Measurements from ENCODE around the gene SGCA.

Gene SGCA

DNA sequence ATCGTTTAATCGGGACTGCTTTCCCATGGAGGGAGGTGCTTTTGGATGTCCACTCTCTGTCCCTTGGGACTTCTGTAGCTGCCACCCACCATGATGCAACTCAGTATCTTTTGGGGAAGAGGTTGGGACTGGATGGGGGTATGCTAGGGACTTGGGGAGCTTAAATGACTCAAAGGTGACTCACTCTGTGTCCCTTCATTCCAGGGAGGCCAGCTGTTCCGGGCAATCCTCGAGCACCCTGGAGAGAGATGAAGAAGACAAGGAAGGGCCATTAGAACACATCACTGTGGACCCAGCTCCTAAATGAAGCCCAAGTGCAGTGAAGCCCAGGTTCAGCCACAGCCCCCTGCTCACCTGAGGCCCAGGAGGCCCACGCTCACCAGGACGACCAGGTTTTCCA, 31.0 kb downstream of the SGCA start:
- FAIRE-seq = no peak

DNA sequence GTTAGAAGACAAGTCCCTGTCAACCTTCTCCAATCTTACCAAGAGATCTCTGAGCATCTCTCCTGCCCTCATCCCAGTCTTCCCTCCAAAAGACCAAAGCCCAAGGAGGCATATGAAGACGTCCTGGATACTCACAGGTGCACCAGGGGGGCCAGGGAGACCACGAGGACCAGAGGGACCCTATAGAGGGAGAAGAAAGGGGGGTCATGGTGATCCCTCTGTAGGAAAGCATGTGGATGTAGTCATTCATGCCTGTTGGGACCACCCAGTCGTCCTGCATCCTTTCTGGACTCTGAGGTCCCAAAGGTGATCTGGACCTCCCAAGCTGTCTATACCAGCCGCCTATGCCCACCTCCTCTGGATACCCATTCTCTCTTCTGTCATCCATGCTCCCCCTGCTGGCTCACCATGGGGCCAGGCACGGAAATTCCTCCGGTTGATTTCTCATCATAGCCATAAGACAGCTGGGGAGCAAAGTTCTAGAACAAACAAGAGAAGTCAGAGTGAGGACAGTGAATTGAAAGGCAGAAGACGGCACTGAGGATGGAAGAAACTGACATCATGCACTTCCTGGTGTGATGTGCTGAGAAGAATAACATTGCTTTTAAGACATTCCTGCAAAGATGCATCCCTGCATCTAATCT, 32.3 kb downstream of the SGCA start:
- FAIRE-seq = no peak

DNA sequence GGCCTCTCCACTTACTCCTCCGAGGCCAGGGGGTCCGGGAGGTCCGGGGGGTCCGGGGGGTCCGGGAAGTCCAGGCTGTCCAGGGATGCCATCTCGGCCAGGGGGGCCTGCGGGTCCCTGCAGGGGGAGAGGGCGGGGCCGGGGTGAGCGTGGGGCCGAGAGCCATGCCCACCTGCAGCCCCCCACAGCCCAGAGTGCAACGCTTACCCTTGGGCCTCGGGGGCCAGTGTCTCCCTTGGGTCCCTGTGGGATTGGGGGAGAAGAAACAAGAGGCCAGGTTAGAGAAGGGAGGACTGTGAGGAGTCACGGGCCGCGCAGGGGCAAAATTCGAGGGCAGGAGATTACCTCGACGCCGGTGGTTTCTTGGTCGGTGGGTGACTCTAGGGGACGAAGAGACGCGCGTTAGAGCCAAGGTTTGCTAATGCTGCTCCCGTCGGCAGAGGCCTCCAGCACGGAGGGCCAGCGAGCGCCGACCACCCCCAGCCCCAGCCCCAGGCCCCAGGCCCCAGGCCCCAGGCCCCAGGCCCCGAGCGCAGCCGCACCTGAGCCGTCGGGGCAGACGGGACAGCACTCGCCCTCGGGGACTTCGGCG, 33.5 kb downstream of the SGCA start:
- no peak for FAIRE-seq

DNA sequence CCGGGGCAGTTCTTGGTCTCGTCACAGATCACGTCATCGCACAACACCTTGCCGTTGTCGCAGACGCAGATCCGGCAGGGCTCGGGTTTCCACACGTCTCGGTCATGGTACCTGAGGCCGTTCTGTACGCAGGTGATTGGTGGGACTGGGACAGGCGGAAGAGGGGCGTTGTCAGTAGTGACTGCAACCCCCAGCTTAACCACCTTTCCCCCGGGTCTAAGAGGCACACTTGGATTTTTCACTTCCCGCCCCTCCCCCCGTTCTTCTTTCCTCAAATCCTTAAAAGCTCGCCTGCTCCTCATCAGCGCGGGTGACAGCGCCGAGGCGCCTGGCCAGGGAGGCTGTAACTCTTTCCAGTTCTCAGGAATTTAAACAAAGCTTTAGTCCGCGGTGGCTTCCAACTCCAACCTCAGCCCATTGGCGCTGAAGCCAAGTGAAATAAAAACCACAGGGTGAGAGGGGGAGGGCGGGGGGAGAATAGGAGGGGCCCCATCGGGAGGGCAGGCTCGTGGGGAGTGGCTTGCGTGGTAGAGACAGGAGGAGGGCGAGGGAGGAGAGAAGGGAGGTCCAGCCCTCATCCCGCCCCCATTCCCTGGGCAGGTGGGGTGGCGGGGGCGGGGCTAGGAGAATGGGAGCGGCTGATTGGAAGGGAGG, 34.1 kb downstream of the SGCA start:
- no peak for FAIRE-seq

DNA sequence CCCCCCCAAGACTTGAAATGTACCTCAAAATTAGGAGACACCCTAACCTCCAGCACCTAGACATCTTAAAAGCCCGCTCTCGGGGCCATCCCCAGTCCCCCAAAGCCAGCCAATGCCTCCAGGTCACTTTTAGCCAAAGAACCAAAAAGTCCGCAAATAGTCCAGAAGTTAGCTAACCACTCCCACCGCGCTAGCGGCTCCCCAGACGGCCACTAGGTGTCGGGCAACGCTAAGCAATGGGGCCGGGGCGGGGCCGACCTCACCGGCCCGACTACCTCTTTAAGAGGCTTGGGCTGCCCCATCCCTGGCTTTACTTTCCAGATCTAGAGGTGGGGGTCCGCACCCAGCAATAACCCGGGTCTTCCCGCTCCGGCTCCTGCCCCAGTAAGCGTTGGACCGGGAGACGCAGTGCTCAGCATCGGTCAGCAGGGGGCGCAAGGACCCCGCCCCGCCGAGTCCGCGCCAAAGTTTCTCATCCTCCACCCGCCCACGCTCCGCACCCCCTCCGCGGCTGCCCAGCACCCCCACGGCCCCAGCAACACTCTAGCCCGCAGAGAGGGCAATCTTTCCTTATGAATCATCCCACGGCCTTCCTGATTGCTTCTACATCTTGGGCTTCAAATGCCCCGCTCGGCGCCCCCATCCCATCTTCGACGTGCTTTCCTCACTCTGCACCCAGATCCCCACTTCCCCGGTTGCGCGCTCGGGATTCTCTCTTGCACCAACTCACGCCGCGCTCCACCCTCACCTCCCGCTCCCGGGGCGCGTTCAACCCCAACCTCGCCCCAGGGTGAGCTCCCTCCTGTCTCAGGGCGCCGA, 34.9 kb downstream of the SGCA start:
- no peak for FAIRE-seq

DNA sequence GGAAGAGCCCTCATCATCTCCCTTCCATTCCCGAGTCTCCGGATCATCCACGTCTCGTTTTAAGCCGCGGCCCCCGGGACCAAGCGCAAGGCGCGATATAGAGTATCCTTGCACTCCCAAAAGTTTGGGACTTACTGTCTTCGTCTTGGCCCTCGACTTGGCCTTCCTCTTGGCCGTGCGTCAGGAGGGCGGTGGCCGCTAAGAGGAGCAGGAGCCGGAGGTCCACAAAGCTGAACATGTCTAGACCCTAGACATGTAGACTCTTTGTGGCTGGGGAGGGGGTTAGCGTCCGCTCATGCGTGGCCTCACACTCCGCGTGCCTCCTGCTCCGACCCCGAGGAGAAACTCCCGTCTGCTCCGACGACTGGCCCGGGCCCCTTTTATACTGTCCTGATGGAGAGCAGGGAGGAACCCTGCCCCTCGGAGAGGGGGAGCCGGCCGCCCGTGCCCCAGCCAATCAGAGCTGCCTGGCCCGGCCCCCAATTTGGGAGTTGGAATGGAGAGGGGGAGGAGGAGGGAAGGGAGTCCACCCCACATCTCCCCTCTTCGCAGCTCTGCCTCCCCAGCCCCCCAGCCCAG, 35.6 kb downstream of the SGCA start, which contains the start of gene COL1A1:
TSS of gene COL1A1 (minus strand) at position 356 of the 579 bp plus-strand sequence. CDS start at position 238, 118 bp downstream.
- FAIRE-seq = no peak

DNA sequence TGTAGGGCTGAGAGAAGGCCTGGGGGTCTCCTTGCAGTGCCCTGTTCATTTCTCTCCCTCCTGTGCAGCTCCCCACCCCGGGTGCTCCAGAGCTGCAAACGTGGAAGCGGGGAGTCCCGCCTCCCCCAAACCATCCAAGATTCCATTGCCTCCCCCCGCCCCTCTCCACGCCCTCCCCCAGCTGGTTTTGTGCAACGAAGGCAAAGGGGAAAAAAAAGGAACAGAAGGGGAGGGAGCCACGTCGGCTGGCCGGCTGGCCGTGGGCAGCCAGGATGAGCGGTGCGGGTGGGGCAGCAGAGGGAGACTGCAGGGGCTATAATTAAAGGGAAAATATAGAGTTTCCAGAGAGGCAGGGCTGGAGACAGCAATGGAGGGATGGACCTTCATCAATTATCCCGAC, 37.3 kb downstream of the SGCA start:
- no peak for FAIRE-seq

DNA sequence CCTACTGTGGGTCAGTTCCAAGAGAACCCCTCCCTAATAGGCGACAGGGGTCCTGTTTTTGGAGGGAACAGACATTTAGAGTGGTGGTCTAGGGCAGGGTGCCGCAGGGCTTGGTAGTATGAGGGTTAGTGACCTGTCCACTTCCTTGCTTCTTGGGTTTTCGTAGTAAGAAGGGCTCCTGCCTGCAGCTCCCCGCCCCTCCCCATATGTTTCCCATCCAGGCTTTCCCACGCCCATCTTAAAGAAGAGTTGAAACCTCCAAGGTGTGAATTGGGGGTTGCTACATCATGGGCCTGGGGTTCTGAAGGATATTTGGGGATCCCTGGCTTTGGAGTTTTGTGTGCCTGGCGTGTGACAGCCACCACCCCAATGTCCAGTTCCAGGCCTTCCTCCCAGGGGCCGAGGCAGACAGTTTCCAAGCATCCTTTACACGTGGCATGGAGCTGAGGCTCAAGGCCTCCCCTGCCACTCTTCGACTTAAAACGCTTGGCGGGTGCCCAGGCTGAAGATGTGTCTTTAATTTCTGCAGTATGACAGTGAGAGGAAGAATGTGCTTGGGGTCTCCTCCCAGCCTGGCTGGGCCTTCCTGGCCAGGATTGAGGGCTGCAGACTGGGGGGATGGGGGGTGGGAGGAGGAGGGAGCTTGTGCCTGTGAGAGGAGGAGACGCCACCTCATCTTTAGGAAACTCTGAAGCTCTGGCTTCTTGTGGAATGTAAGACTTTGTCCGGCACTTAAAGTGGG, 38.0 kb downstream of the SGCA start:
- FAIRE-seq = no peak

DNA sequence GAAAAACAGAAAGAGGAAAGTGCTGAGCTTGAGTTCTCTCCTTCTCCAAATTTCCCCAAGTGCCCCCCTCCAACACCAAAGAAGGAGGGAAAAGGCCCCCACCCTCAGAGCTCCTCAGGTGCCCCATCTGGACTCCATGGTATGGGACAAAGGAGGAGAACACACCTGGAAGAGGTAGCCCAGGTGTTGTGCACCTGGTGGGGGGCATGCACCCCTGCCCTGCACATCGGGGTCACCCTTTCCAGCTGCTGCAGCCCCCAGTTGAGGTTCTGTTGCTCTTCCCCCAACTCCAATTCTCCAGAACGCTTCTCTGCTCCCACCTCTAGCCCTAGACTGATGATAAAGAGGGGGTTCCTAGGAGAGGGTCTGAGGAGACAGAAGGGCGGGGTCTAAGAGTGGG, 38.6 kb downstream of the SGCA start:
- FAIRE-seq = no peak

DNA sequence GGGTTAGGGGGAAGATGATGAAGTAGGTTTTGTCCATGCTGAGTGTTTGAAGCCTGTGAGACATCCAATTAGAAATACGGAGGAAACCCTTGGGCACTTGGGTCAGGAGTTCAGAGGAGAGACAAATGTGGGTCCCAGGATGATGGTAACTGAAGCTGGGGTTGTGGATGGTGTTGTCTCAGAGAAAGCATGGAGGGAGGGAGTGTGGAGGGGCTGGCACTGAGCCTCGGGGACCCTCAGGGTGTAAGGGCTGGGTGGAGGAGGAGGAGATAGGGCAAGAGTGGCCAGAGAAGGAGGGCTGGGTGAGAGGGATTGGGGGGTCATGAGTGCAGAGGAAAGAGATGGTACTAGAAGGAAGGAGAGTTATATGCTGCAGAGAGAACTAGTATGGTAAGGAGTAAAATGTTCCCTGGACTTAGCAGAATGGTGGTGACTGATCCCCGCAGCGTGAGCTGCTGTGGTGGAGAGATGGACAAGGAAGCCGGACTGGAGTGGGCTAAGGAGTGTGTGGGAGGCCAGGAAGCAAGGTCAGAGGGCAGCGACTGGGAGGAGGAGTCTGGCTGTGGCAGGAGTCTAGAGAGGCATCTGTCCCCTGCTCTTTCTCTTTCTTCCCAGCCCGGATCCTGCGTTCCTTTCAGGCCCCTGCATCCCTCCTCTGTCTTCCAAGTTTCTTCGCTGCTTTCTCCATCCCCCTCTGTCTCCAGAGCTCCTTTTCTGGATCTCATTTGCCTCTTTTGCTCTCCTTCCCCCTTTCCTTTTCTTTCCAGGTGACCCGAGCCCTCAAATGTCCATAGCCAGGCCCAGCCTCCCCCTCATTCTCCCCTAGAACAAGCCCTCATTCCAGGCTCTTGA, 39.5 kb downstream of the SGCA start:
- FAIRE-seq = no peak

DNA sequence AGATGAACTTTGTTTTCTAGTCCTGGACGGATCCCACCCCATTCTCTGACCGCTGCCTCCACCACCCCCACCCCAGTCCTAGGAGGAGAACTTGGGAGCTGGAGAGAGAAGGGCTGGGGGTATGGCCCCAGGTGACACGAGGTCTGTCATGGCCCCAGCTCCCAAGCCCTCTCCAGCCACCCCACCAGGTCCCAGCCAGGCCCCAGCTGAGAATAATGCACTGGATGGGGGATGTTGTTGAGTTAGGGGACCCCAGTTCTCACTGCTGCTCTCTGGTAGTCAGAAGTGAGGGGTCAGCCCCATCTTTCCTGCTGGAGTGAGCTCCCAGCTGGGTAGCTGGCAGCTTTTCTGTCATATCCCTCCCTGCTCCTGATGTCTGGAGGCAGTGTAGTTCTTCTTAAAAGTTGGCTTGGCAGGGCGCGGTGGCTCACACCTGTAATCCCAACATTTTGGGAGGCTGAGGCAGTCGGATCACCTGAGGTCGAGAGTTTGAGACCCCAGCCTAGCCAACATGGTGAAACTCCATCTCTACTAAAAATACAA, 40.2 kb downstream of the SGCA start:
- no peak for FAIRE-seq

DNA sequence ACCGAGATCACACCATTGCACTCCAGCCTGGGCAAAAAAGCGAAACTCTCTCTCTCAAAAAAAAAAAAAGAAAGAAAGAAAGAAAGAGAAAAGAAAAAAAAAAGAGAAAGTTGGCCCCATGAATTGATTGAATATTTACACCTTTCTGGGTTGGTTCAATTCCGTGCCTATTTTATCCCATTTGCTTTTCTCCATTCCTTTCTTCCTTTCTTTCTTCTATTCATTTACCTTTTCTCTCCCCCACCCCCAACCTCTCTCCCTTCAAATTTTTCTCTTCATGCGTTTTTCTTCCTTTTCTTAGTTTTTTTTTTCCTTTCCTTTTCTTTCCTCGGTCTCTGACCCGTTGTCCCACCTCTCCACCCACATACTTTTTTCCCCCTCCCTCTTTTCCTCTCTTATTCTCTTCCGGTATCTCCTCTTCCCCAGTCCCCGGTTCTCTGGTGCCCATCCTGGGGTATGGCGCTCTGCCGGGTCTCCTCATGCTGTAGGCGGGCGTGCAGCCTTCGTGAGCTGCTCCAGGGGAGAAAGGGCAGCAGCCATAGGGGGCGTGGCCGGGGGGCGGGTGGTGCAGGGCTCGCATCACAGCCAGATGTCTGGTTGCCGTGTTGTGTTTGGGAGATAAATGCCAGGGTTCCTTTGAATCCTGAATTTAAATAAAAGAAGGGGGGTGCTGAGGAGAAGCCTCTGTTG, 40.9 kb downstream of the SGCA start:
- no peak for FAIRE-seq

DNA sequence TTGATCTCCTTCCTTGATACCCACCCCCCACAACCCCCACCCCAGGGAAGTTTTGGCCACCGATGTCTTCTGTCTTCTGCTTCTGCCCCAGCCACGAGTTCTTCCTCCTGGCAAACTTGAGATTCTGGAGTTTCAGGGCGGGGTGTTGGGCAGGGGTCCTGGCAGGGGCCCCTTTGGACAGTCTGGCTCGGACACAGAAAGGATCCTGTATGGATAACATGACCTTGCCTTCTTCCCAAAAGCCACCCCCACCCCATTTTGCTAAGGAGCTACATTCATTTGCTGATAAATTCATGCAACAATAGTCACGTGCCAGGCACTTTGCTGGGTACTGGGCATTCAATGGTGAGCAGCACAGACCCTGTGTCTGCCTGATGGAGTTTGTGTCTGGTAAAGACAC, 41.5 kb downstream of the SGCA start:
- FAIRE-seq = no peak

DNA sequence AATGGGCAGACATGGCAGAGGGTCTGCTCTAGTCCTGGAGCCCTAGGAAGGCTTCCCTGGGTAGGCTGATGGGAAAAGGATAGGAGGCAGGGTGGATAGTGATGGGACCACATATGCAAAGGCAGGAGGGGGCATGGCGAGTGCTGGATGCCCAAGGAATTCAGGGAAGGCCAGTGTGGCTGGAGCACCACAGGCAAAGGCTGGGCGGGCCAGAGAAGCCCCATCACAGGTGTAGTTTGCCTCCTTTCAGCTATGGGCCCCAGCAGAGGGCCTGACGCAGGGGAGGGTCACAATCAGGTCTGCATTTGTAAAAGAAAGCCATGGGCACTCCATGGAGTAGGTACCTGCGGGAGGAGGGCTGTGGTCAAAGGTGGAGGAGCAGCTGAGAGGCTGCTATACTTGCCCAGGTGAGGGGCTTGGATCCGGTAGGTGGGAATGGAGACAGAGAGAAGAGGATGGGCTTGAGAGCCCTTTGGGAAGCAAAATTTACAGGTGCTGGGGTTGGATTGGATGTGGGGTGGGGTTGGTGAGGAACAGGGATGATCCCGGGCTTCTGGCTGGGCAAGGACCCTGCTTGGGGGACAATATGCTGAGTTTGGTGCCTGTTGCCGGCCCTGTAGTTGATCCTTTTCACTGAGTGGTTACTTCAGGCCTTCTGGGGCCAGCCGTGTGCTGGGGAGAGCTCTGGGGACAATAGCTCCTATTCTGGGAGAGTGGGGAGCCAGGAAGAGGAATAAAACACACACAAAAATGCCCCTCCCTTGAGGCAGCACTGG, 42.2 kb downstream of the SGCA start:
- no peak for FAIRE-seq

DNA sequence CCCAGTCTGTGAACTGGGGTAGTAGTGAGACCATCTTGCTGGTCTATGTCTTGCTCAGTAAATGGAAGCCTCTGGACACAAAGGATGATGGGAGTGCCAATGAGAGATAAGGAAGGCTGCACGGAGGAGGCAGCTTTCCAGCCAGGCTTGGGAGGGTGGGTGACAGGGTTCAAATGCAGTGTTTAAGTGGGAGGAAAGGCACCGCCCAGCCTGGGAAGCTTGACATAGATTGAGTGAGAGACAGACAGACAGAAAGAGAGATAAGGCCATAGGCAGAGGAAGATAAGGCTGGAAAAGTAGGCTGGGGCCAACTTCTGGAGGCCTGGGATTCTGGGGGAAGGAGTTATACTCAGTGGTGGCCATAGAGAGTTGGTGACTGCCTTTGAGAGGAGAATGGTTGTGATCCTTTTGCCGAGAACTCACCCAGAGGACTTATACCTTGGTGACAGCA, 42.8 kb downstream of the SGCA start:
- FAIRE-seq = no peak

DNA sequence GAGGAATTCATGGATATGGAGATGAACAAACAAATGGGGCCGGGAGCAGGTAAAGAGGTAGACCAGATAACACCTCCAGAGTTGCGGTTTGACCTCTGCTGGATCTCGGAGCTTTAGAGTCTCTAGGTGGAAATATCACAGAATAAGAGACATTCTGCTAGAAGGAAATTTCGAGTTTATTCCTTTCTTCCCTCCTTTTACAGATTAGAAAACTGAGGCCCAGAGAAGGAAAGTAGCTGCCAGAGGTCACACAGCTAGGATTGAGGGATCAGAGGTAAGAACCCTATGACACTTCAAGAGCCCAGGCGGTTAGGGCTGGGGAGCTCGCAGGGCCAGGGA, 43.3 kb downstream of the SGCA start:
- FAIRE-seq = no peak

DNA sequence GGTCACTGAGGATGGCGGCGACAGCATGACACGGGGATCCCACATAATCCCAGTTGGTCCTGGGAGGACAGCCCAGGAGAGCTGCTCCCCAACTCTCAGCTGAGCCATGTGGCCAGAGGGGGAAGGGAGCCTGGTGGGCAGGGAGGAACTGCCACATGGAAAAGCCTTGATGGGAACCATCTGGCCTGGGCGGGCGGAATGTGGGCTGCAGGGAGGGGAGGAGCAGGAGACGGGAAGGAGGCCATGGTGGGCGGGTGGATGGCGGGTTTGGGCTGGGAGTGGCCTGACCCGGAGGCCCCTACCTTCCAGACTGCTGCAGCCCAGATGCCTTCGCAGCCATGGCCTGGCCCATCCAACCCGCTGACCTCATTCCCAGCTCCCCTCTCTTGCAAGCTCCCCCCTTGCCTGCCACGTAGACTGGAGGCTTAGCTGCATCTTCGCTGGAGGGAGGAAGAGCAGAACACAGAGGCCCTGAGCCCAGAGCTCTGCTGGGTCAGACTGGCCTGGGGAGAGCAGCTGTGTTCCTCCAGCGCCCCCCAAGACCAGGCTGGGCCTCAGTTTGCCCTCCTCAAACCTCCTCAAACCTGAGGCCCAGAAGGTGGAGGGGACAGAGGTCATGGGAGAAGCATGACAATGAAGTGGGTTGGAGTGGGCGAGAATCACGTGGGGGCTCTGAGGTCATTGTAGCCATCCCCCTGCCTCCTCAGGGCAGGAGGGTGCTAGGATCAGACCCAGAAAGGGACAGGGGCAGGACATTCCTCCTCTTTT, 43.9 kb downstream of the SGCA start:
- no peak for FAIRE-seq

All from colon (tissue), 2 donors.